ENCODE data around the gene STRIT1. TPM values are rescaled to one million over a fixed set of nuclear protein-coding genes. Genes with fewer than 3 reads are reported as not detected.

Gene STRIT1
- total and polyA plus RNA-seq, 8 donors, result 1.4 TPM; not detected in 7

GRCh38 chr3:155302481-155302880 lies 9.0 kb upstream of the STRIT1 start:
- WGBS, 5 donors, result 68 to 89% (median 78%) methylated on average over 2 of the region's 2 CpGs
- Histone ChIP-seq H3K36me3 (no peaks in the 10 kb centered on the region), H3K4me3 (no peak overlapping the region), H3K27ac (no peak overlapping the region), H3K4me1 (no peaks in the 10 kb centered on the region), H3K9me3 (peaks cover 0 to 8% (median 4%) of the 10 kb centered on the region in 4 donors), H3K27me3 (no peaks in the 10 kb centered on the region)
- intact Hi-C loops (cut with DNase I; ENCODE audit: low total_unique reads), result no loop called here
- DNase-seq, result no peak
- no peak for TF ChIP-seq POLR2A (IDR thresholded peaks at IDR 0.05)
- no peak for TF ChIP-seq POLR2AphosphoS5 (IDR thresholded peaks at IDR 0.05)
- TF ChIP-seq EP300 (IDR thresholded peaks at IDR 0.05), result no peak
- TF ChIP-seq, protein P1, sequence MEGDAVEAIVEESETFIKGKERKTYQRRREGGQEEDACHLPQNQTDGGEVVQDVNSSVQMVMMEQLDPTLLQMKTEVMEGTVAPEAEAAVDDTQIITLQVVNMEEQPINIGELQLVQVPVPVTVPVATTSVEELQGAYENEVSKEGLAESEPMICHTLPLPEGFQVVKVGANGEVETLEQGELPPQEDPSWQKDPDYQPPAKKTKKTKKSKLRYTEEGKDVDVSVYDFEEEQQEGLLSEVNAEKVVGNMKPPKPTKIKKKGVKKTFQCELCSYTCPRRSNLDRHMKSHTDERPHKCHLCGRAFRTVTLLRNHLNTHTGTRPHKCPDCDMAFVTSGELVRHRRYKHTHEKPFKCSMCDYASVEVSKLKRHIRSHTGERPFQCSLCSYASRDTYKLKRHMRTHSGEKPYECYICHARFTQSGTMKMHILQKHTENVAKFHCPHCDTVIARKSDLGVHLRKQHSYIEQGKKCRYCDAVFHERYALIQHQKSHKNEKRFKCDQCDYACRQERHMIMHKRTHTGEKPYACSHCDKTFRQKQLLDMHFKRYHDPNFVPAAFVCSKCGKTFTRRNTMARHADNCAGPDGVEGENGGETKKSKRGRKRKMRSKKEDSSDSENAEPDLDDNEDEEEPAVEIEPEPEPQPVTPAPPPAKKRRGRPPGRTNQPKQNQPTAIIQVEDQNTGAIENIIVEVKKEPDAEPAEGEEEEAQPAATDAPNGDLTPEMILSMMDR (IDR thresholded peaks at IDR 0.05), result no peak

DNA sequence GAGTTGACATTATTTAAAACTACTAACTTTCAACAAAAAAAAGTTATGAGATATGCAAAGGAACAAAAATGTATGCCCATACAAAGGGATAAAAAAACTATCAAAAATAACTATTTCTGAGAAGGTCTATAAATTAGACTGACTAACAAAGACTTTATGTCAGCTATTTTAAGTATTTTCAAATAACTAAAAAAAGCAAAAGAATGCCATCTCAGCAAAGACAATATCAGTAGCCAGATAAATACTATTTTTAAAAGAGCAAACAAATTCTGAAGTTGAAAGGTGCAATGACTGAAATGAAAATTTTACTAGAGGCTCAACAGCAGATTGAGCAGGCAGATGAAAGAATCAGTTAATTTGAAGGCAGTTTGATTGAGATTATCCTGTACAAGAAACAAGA lies 3.6 kb upstream of the STRIT1 start:
- Histone ChIP-seq H3K27ac (no peak overlapping the region), H3K4me1 (no peaks in the 10 kb centered on the region), H3K27me3 (no peaks in the 10 kb centered on the region), H3K4me3 (no peak overlapping the region), H3K36me3 (no peaks in the 10 kb centered on the region), H3K9me3 (peaks cover 0 to 22% (median 11%) of the 10 kb centered on the region in 4 donors)
- intact Hi-C loops (cut with DNase I; ENCODE audit: low total_unique reads), result no loop called here
- no peak for DNase-seq
- TF ChIP-seq POLR2AphosphoS5 (IDR thresholded peaks at IDR 0.05), result no peak
- no peak for TF ChIP-seq POLR2A (IDR thresholded peaks at IDR 0.05)
- TF ChIP-seq, protein P1 (IDR thresholded peaks at IDR 0.05), result no peak
- no peak for TF ChIP-seq EP300 (IDR thresholded peaks at IDR 0.05)

- H3K9me3 ChIP-seq, result peaks cover 0 to 22% (median 11%) of the 10 kb centered on the region in 4 donors
- DNase-seq, result no peak
- TF ChIP-seq, protein P1 (IDR thresholded peaks at IDR 0.05), result no peak
- no peak for TF ChIP-seq POLR2AphosphoS5 (IDR thresholded peaks at IDR 0.05)
- no peak for TF ChIP-seq POLR2A (IDR thresholded peaks at IDR 0.05)
- TF ChIP-seq EP300 (IDR thresholded peaks at IDR 0.05), result no peak
- no peak overlapping the region for H3K27ac ChIP-seq
- no peaks in the 10 kb centered on the region for H3K4me1 ChIP-seq
- no peak overlapping the region for H3K4me3 ChIP-seq
- no peaks in the 10 kb centered on the region for H3K36me3 ChIP-seq
- H3K27me3 ChIP-seq, result no peaks in the 10 kb centered on the region
- intact Hi-C loops (cut with DNase I; ENCODE audit: low total_unique reads), result no loop called here
Observed at GRCh38 chr3:155296413-155296812, 2.9 kb upstream of the STRIT1 start.

- Histone ChIP-seq H3K4me1 (no peaks in the 10 kb centered on the region), H3K4me3 (no peak overlapping the region), H3K9me3 (peaks cover 0 to 17% (median 8%) of the 10 kb centered on the region in 4 donors), H3K36me3 (no peaks in the 10 kb centered on the region), H3K27ac (no peak overlapping the region), H3K27me3 (no peaks in the 10 kb centered on the region)
- no peak for TF ChIP-seq POLR2AphosphoS5 (IDR thresholded peaks at IDR 0.05)
- TF ChIP-seq POLR2A (IDR thresholded peaks at IDR 0.05), result no peak
- TF ChIP-seq EP300 (IDR thresholded peaks at IDR 0.05), result no peak
- TF ChIP-seq, protein P1 (IDR thresholded peaks at IDR 0.05), result no peak
- DNase-seq, result no peak
- 85 to 92% (median 88%) methylated on average over 2 of the region's 2 CpGs for WGBS, 5 donors
- intact Hi-C loops (cut with DNase I; ENCODE audit: low total_unique reads), result no loop called here
Observed at GRCh38 chr3:155292693-155293092, 790 bp downstream of the STRIT1 start.

Measured in stomach (tissue), 9 donors.